ENCODE measurements around the gene TMEM59L.

The TMEM59L gene

GRCh38 chr19:18635831-18636182, 23.1 kb downstream of the TMEM59L start:
- no peak for TF ChIP-seq POLR2AphosphoS5 (IDR thresholded peaks at IDR 0.05; ENCODE audit: low read depth, low read length)
- TF ChIP-seq TAF1 (IDR thresholded peaks at IDR 0.05; ENCODE audit: borderline replicate concordance, low read depth, low read length) = no peak
- no peak for TF ChIP-seq POLR2A (IDR thresholded peaks at IDR 0.05; ENCODE audit: low read depth, low read length)
- DNase-seq (ENCODE audit: insufficient read length) (no peak), FAIRE-seq (no peak)

- TF ChIP-seq POLR2A (IDR thresholded peaks at IDR 0.05; ENCODE audit: low read depth, low read length) (no peak), TAF1 (IDR thresholded peaks at IDR 0.05; ENCODE audit: borderline replicate concordance, low read depth, low read length) (no peak), POLR2AphosphoS5 (IDR thresholded peaks at IDR 0.05; ENCODE audit: low read depth, low read length) (no peak)
- FAIRE-seq (peak; percentile 96), DNase-seq (ENCODE audit: insufficient read length) (peak; percentile 96)
Observed at GRCh38 chr19:18636183-18636968, 23.7 kb downstream of the TMEM59L start.

GRCh38 chr19:18636969-18637629, 24.4 kb downstream of the TMEM59L start, which contains the start of gene KLHL26:
TSS of gene KLHL26 (plus strand) at chr19:18637028. CDS start at chr19:18637055, 27 bp downstream.
- FAIRE-seq (no peak), DNase-seq (ENCODE audit: insufficient read length) (peak; percentile 89)
- peak; percentile 61; the same call in 1 of the 2 replicates for TF ChIP-seq POLR2A (IDR thresholded peaks at IDR 0.05; ENCODE audit: low read depth, low read length)
- peak; percentile 69; the same call in 1 of the 2 replicates for TF ChIP-seq TAF1 (IDR thresholded peaks at IDR 0.05; ENCODE audit: borderline replicate concordance, low read depth, low read length)
- TF ChIP-seq POLR2AphosphoS5 (IDR thresholded peaks at IDR 0.05; ENCODE audit: low read depth, low read length) = no peak

- DNase-seq (ENCODE audit: insufficient read length) (no peak), FAIRE-seq (no peak)
- no peak for TF ChIP-seq TAF1 (IDR thresholded peaks at IDR 0.05; ENCODE audit: borderline replicate concordance, low read depth, low read length)
- no peak for TF ChIP-seq POLR2AphosphoS5 (IDR thresholded peaks at IDR 0.05; ENCODE audit: low read depth, low read length)
- no peak for TF ChIP-seq POLR2A (IDR thresholded peaks at IDR 0.05; ENCODE audit: low read depth, low read length)
Observed at GRCh38 chr19:18637673-18638630, 25.3 kb downstream of the TMEM59L start.

GRCh38 chr19:18639706-18640243, 27.1 kb downstream of the TMEM59L start:
- TF ChIP-seq POLR2AphosphoS5 (IDR thresholded peaks at IDR 0.05; ENCODE audit: low read depth, low read length) = no peak
- no peak for TF ChIP-seq POLR2A (IDR thresholded peaks at IDR 0.05; ENCODE audit: low read depth, low read length)
- TF ChIP-seq TAF1 (IDR thresholded peaks at IDR 0.05; ENCODE audit: borderline replicate concordance, low read depth, low read length) = no peak
- DNase-seq (ENCODE audit: insufficient read length) (no peak), FAIRE-seq (no peak)

- DNase-seq (ENCODE audit: insufficient read length) (no peak), FAIRE-seq (peak; percentile 61)
- TF ChIP-seq TAF1 (IDR thresholded peaks at IDR 0.05; ENCODE audit: borderline replicate concordance, low read depth, low read length) (no peak), POLR2A (IDR thresholded peaks at IDR 0.05; ENCODE audit: low read depth, low read length) (no peak), POLR2AphosphoS5 (IDR thresholded peaks at IDR 0.05; ENCODE audit: low read depth, low read length) (no peak)
Observed at GRCh38 chr19:18644196-18645034, 31.7 kb downstream of the TMEM59L start.

GRCh38 chr19:18645035-18645511, 32.4 kb downstream of the TMEM59L start:
- TF ChIP-seq TAF1 (IDR thresholded peaks at IDR 0.05; ENCODE audit: borderline replicate concordance, low read depth, low read length) (no peak), POLR2A (IDR thresholded peaks at IDR 0.05; ENCODE audit: low read depth, low read length) (no peak), POLR2AphosphoS5 (IDR thresholded peaks at IDR 0.05; ENCODE audit: low read depth, low read length) (no peak)
- no peak for FAIRE-seq
- no peak for DNase-seq (ENCODE audit: insufficient read length)

GRCh38 chr19:18646535-18647370, 34.1 kb downstream of the TMEM59L start:
- no peak for DNase-seq (ENCODE audit: insufficient read length)
- FAIRE-seq = no peak
- TF ChIP-seq TAF1 (IDR thresholded peaks at IDR 0.05; ENCODE audit: borderline replicate concordance, low read depth, low read length) = no peak
- TF ChIP-seq POLR2AphosphoS5 (IDR thresholded peaks at IDR 0.05; ENCODE audit: low read depth, low read length) = no peak
- no peak for TF ChIP-seq POLR2A (IDR thresholded peaks at IDR 0.05; ENCODE audit: low read depth, low read length)

- FAIRE-seq (no peak), DNase-seq (ENCODE audit: insufficient read length) (no peak)
- TF ChIP-seq POLR2A (IDR thresholded peaks at IDR 0.05; ENCODE audit: low read depth, low read length) (no peak), POLR2AphosphoS5 (IDR thresholded peaks at IDR 0.05; ENCODE audit: low read depth, low read length) (no peak), TAF1 (IDR thresholded peaks at IDR 0.05; ENCODE audit: borderline replicate concordance, low read depth, low read length) (no peak)
Observed at GRCh38 chr19:18647371-18647767, 34.7 kb downstream of the TMEM59L start.
